HepG2 (cell line): Measurements from ENCODE around the gene COQ6. TPM values are rescaled to one million over a fixed set of nuclear protein-coding genes. Genes with fewer than 3 reads are reported as not detected.

Source experiments
- AHDC1 ChIP-seq: sonication (generic); formaldehyde crosslinking; IDR thresholded peaks from 2 replicates; pipeline ENCODE4 v1.5.1; 2020; ENCODE audit warnings: mild to moderate bottlenecking, missing genetic modification reagents, borderline replicate concordance
- ATF6 ChIP-seq: sonication (generic); formaldehyde crosslinking; conservative IDR thresholded peaks from 2 replicates; pipeline ENCODE4 v1.4.0; 2020; ENCODE audit warnings: missing genetic modification reagents
- CREBL2 ChIP-seq: sonication (generic); formaldehyde crosslinking; IDR thresholded peaks from 2 replicates; pipeline ENCODE4 v1.8.1; 2023; ENCODE audit warnings: missing genetic modification reagents, mild to moderate bottlenecking, borderline replicate concordance
- FOXP4 ChIP-seq: sonication (generic); formaldehyde crosslinking; IDR thresholded peaks from 2 replicates; pipeline ENCODE4 v1.4.0; 2020; ENCODE audit warnings: missing genetic modification reagents
- KMT2B ChIP-seq: IDR thresholded peaks from 2 replicates; pipeline ENCODE4 v1.6.1; 2016; ENCODE audit warnings: missing genetic modification reagents, missing compliant biosample characterization
- MED8 ChIP-seq: sonication (generic); formaldehyde crosslinking; IDR thresholded peaks from 2 replicates; pipeline ENCODE4 v1.8.1; 2023; ENCODE audit warnings: mild to moderate bottlenecking, missing genetic modification reagents; ENCODE audit not compliant: insufficient replicate concordance
- NFRKB ChIP-seq: fragments of 450-650 bp; IDR thresholded peaks from 2 replicates; pipeline ENCODE4 v1.6.1; 2017
- POGZ ChIP-seq: sonication (generic); formaldehyde crosslinking; IDR thresholded peaks from 2 replicates; pipeline ENCODE4 v1.4.0; 2020; ENCODE audit warnings: mild to moderate bottlenecking, missing genetic modification reagents
- SALL1 ChIP-seq: sonication (generic); formaldehyde crosslinking; IDR thresholded peaks from 2 replicates; pipeline ENCODE4 v1.8.0; 2022; ENCODE audit warnings: mild to moderate bottlenecking, missing genetic modification reagents
- SKI ChIP-seq: fragments of 450-650 bp; IDR thresholded peaks from one replicate; pipeline ENCODE4 v1.6.1; 2018; ENCODE audit warnings: mild to moderate bottlenecking; ENCODE audit not compliant: partially characterized antibody
- SNAPC2 ChIP-seq: sonication (generic); formaldehyde crosslinking; IDR thresholded peaks from 2 replicates; pipeline ENCODE4 v1.8.1; 2022; ENCODE audit warnings: mild to moderate bottlenecking, missing genetic modification reagents
- TBL1XR1 ChIP-seq: fragments of 150-350 bp; IDR thresholded peaks from 2 replicates; pipeline ENCODE4 v1.6.1; 2014; ENCODE audit warnings: borderline replicate concordance, low read length; ENCODE audit not compliant: partially characterized antibody
- TEAD2 ChIP-seq: sonication (generic); formaldehyde crosslinking; IDR thresholded peaks from 2 replicates; pipeline ENCODE4 v1.9.0; 2021; ENCODE audit warnings: missing genetic modification reagents
- ZC3H4 ChIP-seq: sonication (generic); formaldehyde crosslinking; IDR thresholded peaks from 2 replicates; pipeline ENCODE4 v1.4.0; 2020; ENCODE audit warnings: missing genetic modification reagents, borderline replicate concordance
- ZFP1 ChIP-seq: IDR thresholded peaks from 2 replicates; pipeline ENCODE4 v1.6.1; 2016
- ZNF512B ChIP-seq: sonication (generic); formaldehyde crosslinking; IDR thresholded peaks from 2 replicates; pipeline ENCODE4 v1.5.1; 2020; ENCODE audit warnings: missing genetic modification reagents, mild to moderate bottlenecking, borderline replicate concordance
- ZNF558 ChIP-seq: sonication (generic); formaldehyde crosslinking; IDR thresholded peaks from 2 replicates; pipeline ENCODE4 v1.9.0; 2022; ENCODE audit warnings: mild to moderate bottlenecking, missing genetic modification reagents, borderline replicate concordance
- ZNF883 ChIP-seq: sonication (generic); formaldehyde crosslinking; IDR thresholded peaks from 2 replicates; pipeline ENCODE4 v1.5.1; 2020; ENCODE audit warnings: mild to moderate bottlenecking, missing genetic modification reagents; ENCODE audit errors: not compliant biosample characterization
- polyA plus RNA-seq, 8 experiments: library from polyadenylated mRNA; depleted of rRNA in 3 of 8; stranded (reverse) in 7 of 8; unstranded in 1 of 8; fragments of >200 nt; fragmentation: Illumina TruSeq in 4 of 8; extraction: Trizol in 4 of 8; gene quantifications; 2 replicates each; pipeline versions ENCODE4 v1.2.1 to v1.2.3, GENCODE V29; 2011 to 2016; ENCODE audit warnings: low read depth in 4 of 8, missing spikeins in 1 of 8, mixed read lengths in 1 of 8; ENCODE audit not compliant: insufficient read depth in 1 of 8
- total RNA-seq, 5 experiments: library from RNA; depleted of rRNA; stranded (reverse); fragments of >200 nt; fragmentation: Illumina TruSeq; extraction: Trizol; gene quantifications; 2 replicates each; pipeline ENCODE4 v1.2.3, GENCODE V29; 2016; ENCODE audit warnings: low read depth in 1 of 5

COQ6 gene
- total and polyA plus RNA-seq, 2 of the 13 experiments (the other 11 are each of a cell fraction or from before 2014, with no cell fraction given) = 18.9 to 34.7 TPM

GRCh38 chr14:73995977-73996378 is 45.9 kb downstream of the COQ6 start (continued):
- TF ChIP-seq AHDC1 (CRISPR knock-in tag) (no peak), ZFP1 (CRISPR knock-in tag) (no peak), FOXP4 (CRISPR knock-in tag) (no peak), NFRKB (no peak), SALL1 (peak; percentile 90), MED8 (CRISPR knock-in tag) (no peak), KMT2B (CRISPR knock-in tag) (no peak), CREBL2 (CRISPR knock-in tag) (no peak), SKI (no peak), TBL1XR1 (no peak), ZC3H4 (CRISPR knock-in tag) (no peak), ZNF558 (CRISPR knock-in tag) (no peak), ATF6 (CRISPR knock-in tag) (no peak), ZNF883 (CRISPR knock-in tag) (no peak), SNAPC2 (CRISPR knock-in tag) (no peak), TEAD2 (CRISPR knock-in tag) (no peak), POGZ (CRISPR knock-in tag) (no peak; the same call in 1 of the 2 replicates), ZNF512B (no peak; the same call in 1 of the 2 replicates)
